ENCODE results near the gene SLC35B2.

- no peak for TF ChIP-seq CTCF (IDR thresholded peaks at IDR 0.05)
- TF ChIP-seq POLR2A (IDR thresholded peaks at IDR 0.05) = no peak
Measured at GRCh38 chr6:44219815-44220784, 37.2 kb downstream of the SLC35B2 start.
